HepG2 (cell line): ENCODE data around the gene GRHL1. TPM values are rescaled to one million over a fixed set of nuclear protein-coding genes. Genes with fewer than 3 reads are reported as not detected.
A peak's percentile ranks its signal among the peaks of the same experiment; 100 is the strongest.

Experiments used
- AKAP8 ChIP-seq: sonication (generic); formaldehyde crosslinking; IDR thresholded peaks from 2 replicates; pipeline ENCODE4 v1.5.1; 2020; ENCODE audit warnings: mild to moderate bottlenecking, missing genetic modification reagents
- BCL6 ChIP-seq: IDR thresholded peaks from 2 replicates; pipeline ENCODE4 v1.6.1; 2016; ENCODE audit warnings: missing genetic modification reagents, missing compliant biosample characterization
- KLF15 ChIP-seq: sonication (generic); formaldehyde crosslinking; IDR thresholded peaks from 2 replicates; pipeline ENCODE4 v1.8.1; 2023; ENCODE audit warnings: borderline replicate concordance, mild to moderate bottlenecking, inconsistent platforms, missing genetic modification reagents, mixed read lengths
- MEIS1 ChIP-seq: sonication (generic); formaldehyde crosslinking; IDR thresholded peaks from 2 replicates; pipeline ENCODE4 v1.9.0; 2021; ENCODE audit warnings: mild to moderate bottlenecking, missing genetic modification reagents, moderate library complexity, borderline replicate concordance
- NCOR1 ChIP-seq: fragments of 200-600 bp; sonication (generic); IDR thresholded peaks from 2 replicates; pipeline ENCODE4 v1.7.0; 2017; ENCODE audit warnings: antibody characterized with exemption, low read length, borderline replicate concordance
- NR2F6 ChIP-seq, 2 experiments: IDR thresholded peaks; 2 replicates each; pipeline ENCODE4 v1.6.1; 2016; ENCODE audit warnings: antibody characterized with exemption in 1 of 2, mild to moderate bottlenecking in 1 of 2
- PBX2 ChIP-seq: IDR thresholded peaks from 2 replicates; pipeline ENCODE4 v1.6.1; 2016; ENCODE audit warnings: control low read depth
- SNAPC4 ChIP-seq: sonication (generic); formaldehyde crosslinking; IDR thresholded peaks from 2 replicates; pipeline ENCODE4 v1.4.0; 2020; ENCODE audit warnings: mild to moderate bottlenecking, missing genetic modification reagents
- SP1 ChIP-seq, 2 experiments: fragments of 450-650 bp in 1 of 2; sonication (generic) in 1 of 2; formaldehyde crosslinking in 1 of 2; IDR thresholded peaks; 2 replicates each; pipeline versions ENCODE4 v1.4.0 to v1.6.1; 2016 to 2020; ENCODE audit warnings: missing genetic modification reagents in 1 of 2
- SP4 ChIP-seq: sonication (generic); formaldehyde crosslinking; IDR thresholded peaks from 2 replicates; pipeline ENCODE4 v1.8.1; 2023; ENCODE audit warnings: mild to moderate bottlenecking, missing genetic modification reagents
- ZFP91 ChIP-seq: sonication (generic); formaldehyde crosslinking; IDR thresholded peaks from 2 replicates; pipeline ENCODE4 v1.9.0; 2022; ENCODE audit warnings: missing genetic modification reagents, mild to moderate bottlenecking, borderline replicate concordance
- ZNF501 ChIP-seq: sonication (generic); formaldehyde crosslinking; IDR thresholded peaks from 2 replicates; pipeline ENCODE4 v1.5.1; 2020; ENCODE audit warnings: mild to moderate bottlenecking, moderate library complexity, missing genetic modification reagents
- ZNF563 ChIP-seq: sonication (generic); formaldehyde crosslinking; IDR thresholded peaks from 2 replicates; pipeline ENCODE4 v1.8.0; 2022; ENCODE audit warnings: mild to moderate bottlenecking, moderate library complexity, missing genetic modification reagents
- ZNF615 ChIP-seq: sonication (generic); formaldehyde crosslinking; IDR thresholded peaks from 2 replicates; pipeline ENCODE4 v1.5.0; 2020; ENCODE audit warnings: mild to moderate bottlenecking, missing genetic modification reagents, borderline replicate concordance
- ZNF619 ChIP-seq: sonication (generic); formaldehyde crosslinking; IDR thresholded peaks from 2 replicates; pipeline ENCODE4 v1.4.0; 2020; ENCODE audit warnings: mild to moderate bottlenecking, missing genetic modification reagents
- ZNF670 ChIP-seq: sonication (generic); formaldehyde crosslinking; IDR thresholded peaks from 2 replicates; pipeline ENCODE4 v1.8.0; 2022; ENCODE audit warnings: mild to moderate bottlenecking, missing genetic modification reagents, borderline replicate concordance
- ZNF687 ChIP-seq: sonication (generic); formaldehyde crosslinking; IDR thresholded peaks from 2 replicates; pipeline ENCODE4 v1.5.1; 2020; ENCODE audit warnings: mild to moderate bottlenecking, missing genetic modification reagents, moderate library complexity
- polyA plus RNA-seq, 8 experiments: library from polyadenylated mRNA; depleted of rRNA in 3 of 8; stranded (reverse) in 7 of 8; unstranded in 1 of 8; fragments of >200 nt; fragmentation: Illumina TruSeq in 4 of 8; extraction: Trizol in 4 of 8; gene quantifications; 2 replicates each; pipeline versions ENCODE4 v1.2.1 to v1.2.3, GENCODE V29; 2011 to 2016; ENCODE audit warnings: low read depth in 4 of 8, missing spikeins in 1 of 8, mixed read lengths in 1 of 8; ENCODE audit not compliant: insufficient read depth in 1 of 8
- total RNA-seq, 5 experiments: library from RNA; depleted of rRNA; stranded (reverse); fragments of >200 nt; fragmentation: Illumina TruSeq; extraction: Trizol; gene quantifications; 2 replicates each; pipeline ENCODE4 v1.2.3, GENCODE V29; 2016; ENCODE audit warnings: low read depth in 1 of 5

GRHL1 gene
- total and polyA plus RNA-seq, 2 of the 13 experiments (the other 11 are each of a cell fraction or from before 2014, with no cell fraction given): 9.3 to 12.0 TPM

- TF ChIP-seq SNAPC4 (CRISPR knock-in tag): no peak
- no peak for TF ChIP-seq AKAP8 (CRISPR knock-in tag)
- TF ChIP-seq ZNF563 (CRISPR knock-in tag): no peak
- peak; percentile 55; the same call in 1 of the 2 replicates for TF ChIP-seq BCL6
- TF ChIP-seq SP1 (IDR thresholded peaks at IDR 0.05): no peak
- TF ChIP-seq SP1 (CRISPR knock-in tag; IDR thresholded peaks at IDR 0.05): no peak
- no peak for TF ChIP-seq SP4 (CRISPR knock-in tag)
- TF ChIP-seq ZNF670 (CRISPR knock-in tag): no peak
- no peak for TF ChIP-seq MEIS1
- TF ChIP-seq PBX2 (CRISPR knock-in tag): no peak
- peak; percentile 23; the same call in 1 of the 2 replicates for TF ChIP-seq ZNF501
- no peak for TF ChIP-seq KLF15 (CRISPR knock-in tag)
- TF ChIP-seq NCOR1: no peak
- no peak for TF ChIP-seq ZFP91 (CRISPR knock-in tag)
- no peak for TF ChIP-seq ZNF619 (CRISPR knock-in tag)
- no peak for TF ChIP-seq NR2F6 (IDR thresholded peaks at IDR 0.05)
- 0 out of 2 replicates have a peak, but pooled peaks have one; percentile 23 for TF ChIP-seq NR2F6 (CRISPR knock-in tag; IDR thresholded peaks at IDR 0.05)
- no peak for TF ChIP-seq ZNF615
- TF ChIP-seq ZNF687 (CRISPR knock-in tag): 0 out of 2 replicates have a peak, but pooled peaks have one; percentile 18
These were observed 4.7 kb upstream of the GRHL1 start (continued) for GRCh38 chr2:9946818-9947217.
